ENCODE data around the gene ABHD4. TPM values are rescaled to one million over a fixed set of nuclear protein-coding genes. Genes with fewer than 3 reads are reported as not detected.
A peak's percentile ranks its signal among the peaks of the same experiment; 100 is the strongest.

ABHD4 gene
- total RNA-seq, 4 donors from 2014 or later, result 16.1 to 42.4 (median 31.9) TPM

GRCh38 chr14:22589096-22589839 is 8.8 kb upstream of the ABHD4 start, which contains the start of gene DAD1:
DAD1 (minus strand) TSS chr14:22589224; CDS start chr14:22589157, 67 bp downstream.
- WGBS, 2 donors, result 1 to 2% methylated on average over 28 to 44 of the region's 44 CpGs
- Histone ChIP-seq H3K4me1 (peaks cover 0 to 49% (median 9%) of the 10 kb centered on the region in 4 donors), H3K27ac (peak within 1 kb of the TSS; percentile 86 to 98 (median 93)), H3K9me3 (no peaks in the 10 kb centered on the region), H3K27me3 (no peaks in the 10 kb centered on the region), H3K4me3 (peak within 1 kb of the TSS; percentile 49 to 83 (median 67)), H3K36me3 (peaks cover 0 to 5% (median 0%) of the 10 kb centered on the region in 3 donors)
- TF ChIP-seq POLR2A (IDR thresholded peaks at IDR 0.05), result peak; percentile 74 to 86
- TF ChIP-seq EP300 (IDR thresholded peaks at IDR 0.05), result peak; percentile 95 to 96
- TF ChIP-seq, protein P1, sequence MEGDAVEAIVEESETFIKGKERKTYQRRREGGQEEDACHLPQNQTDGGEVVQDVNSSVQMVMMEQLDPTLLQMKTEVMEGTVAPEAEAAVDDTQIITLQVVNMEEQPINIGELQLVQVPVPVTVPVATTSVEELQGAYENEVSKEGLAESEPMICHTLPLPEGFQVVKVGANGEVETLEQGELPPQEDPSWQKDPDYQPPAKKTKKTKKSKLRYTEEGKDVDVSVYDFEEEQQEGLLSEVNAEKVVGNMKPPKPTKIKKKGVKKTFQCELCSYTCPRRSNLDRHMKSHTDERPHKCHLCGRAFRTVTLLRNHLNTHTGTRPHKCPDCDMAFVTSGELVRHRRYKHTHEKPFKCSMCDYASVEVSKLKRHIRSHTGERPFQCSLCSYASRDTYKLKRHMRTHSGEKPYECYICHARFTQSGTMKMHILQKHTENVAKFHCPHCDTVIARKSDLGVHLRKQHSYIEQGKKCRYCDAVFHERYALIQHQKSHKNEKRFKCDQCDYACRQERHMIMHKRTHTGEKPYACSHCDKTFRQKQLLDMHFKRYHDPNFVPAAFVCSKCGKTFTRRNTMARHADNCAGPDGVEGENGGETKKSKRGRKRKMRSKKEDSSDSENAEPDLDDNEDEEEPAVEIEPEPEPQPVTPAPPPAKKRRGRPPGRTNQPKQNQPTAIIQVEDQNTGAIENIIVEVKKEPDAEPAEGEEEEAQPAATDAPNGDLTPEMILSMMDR (IDR thresholded peaks at IDR 0.05), result no peak
- DNase-seq (ENCODE audit: low spot score in 2 of 2), result peak; percentile 97 to 99

DNA sequence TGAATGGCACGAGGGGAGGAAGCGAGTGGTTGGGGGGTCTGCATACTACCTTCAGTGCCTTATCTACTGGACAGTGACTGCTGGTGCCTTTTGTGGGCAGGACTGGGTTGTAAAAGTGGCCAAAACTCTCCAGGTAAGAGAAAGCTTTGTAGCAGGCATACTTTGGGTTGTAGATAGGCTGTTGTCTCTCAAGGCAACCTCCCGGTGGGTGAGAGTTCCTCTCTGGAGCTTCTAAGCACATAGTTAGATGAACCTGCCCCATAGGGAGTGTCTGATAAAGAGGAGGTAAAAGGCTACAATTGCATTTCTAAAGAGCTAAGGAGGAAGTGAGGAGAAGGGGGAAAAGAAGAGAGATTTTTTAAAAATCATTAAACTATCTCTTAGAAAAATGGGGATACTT is 4.9 kb upstream of the ABHD4 start:
- DNase-seq (ENCODE audit: low spot score in 2 of 2), result no peak
- TF ChIP-seq EP300 (IDR thresholded peaks at IDR 0.05), result no peak
- peaks cover 0 to 19% (median 2%) of the 10 kb centered on the region in 4 donors for H3K4me1 ChIP-seq
- no peak overlapping the region for H3K27ac ChIP-seq
- 54 to 56% methylated on average over 3 of the region's 3 CpGs for WGBS, 2 donors
- H3K36me3 ChIP-seq, result no peaks in the 10 kb centered on the region
- H3K4me3 ChIP-seq, result no peak overlapping the region
- H3K9me3 ChIP-seq, result no peaks in the 10 kb centered on the region
- H3K27me3 ChIP-seq, result no peaks in the 10 kb centered on the region

DNA sequence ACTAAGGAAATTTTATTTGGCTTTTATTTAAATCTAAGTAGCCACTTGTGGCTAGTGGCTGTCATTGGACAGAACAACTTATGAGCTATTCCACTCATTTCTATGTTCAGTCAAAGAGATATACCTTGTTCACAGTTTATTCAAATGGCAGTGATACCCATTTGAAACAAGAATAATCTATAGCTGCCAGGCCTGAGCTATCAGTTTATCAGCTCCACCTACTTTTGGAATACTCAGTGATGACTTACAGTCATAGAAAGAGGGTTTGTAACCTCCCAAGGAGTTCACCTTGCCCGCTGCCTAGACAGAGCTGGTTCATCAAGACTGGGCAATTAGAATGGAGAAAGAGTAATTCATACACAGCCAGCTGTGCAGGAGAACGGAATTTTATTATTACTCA is 4.5 kb upstream of the ABHD4 start:
- 72 to 76% methylated on average over 2 of the region's 2 CpGs for WGBS, 2 donors
- H3K4me3 ChIP-seq, result no peak overlapping the region
- H3K27ac ChIP-seq, result no peak overlapping the region
- no peaks in the 10 kb centered on the region for H3K36me3 ChIP-seq
- no peak for TF ChIP-seq POLR2A (IDR thresholded peaks at IDR 0.05)
- no peak for TF ChIP-seq EP300 (IDR thresholded peaks at IDR 0.05)
- TF ChIP-seq, protein P1 (IDR thresholded peaks at IDR 0.05), result no peak
- no peaks in the 10 kb centered on the region for H3K9me3 ChIP-seq
- no peak for DNase-seq (ENCODE audit: low spot score in 2 of 2)
- peaks cover 0 to 15% (median 1%) of the 10 kb centered on the region in 4 donors for H3K4me1 ChIP-seq
- no peaks in the 10 kb centered on the region for H3K27me3 ChIP-seq

GRCh38 chr14:22594156-22594716 is 3.9 kb upstream of the ABHD4 start:
- TF ChIP-seq, protein P1 (IDR thresholded peaks at IDR 0.05), result no peak
- TF ChIP-seq POLR2A (IDR thresholded peaks at IDR 0.05) (no peak), EP300 (IDR thresholded peaks at IDR 0.05) (no peak)
- no peak for DNase-seq (ENCODE audit: low spot score in 2 of 2)
- H3K27ac ChIP-seq, result no peak overlapping the region
- no peaks in the 10 kb centered on the region for H3K36me3 ChIP-seq
- H3K4me3 ChIP-seq, result no peak overlapping the region
- no peaks in the 10 kb centered on the region for H3K9me3 ChIP-seq
- peaks cover 0 to 21% (median 4%) of the 10 kb centered on the region in 4 donors for H3K4me1 ChIP-seq
- 70 to 77% methylated on average over 4 of the region's 4 CpGs for whole genome bisulfite sequencing, 2 donors
- no peaks in the 10 kb centered on the region for H3K27me3 ChIP-seq

DNA sequence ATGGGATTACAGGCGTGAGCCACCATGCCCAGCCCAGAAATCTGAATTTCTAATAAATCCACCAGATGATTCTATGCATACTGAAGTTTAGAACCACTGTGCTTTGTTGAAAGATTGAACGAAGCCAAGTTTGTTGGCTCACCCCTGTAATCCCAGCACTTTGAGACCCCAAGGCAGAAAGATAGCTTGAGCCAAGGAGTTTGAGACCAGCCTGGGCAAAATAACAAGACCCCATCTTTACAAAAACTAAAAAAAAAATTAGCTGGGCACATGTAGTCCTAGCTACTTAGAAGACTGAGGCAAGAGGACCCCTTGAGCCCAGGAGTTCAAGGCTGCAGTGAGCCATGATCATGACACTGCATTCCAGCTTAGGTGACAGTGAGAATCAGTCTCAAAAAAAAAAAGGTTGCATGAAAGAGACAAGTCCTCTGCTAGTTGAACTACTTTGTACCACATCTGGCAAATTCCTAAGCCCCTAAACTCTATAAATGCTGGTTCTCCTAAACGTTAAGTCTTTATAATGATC is 1.7 kb upstream of the ABHD4 start:
- Histone ChIP-seq H3K4me3 (no peak overlapping the region), H3K27ac (no peak overlapping the region), H3K4me1 (peaks cover 3 to 32% (median 12%) of the 10 kb centered on the region in 4 donors), H3K27me3 (no peaks in the 10 kb centered on the region), H3K9me3 (no peaks in the 10 kb centered on the region), H3K36me3 (peaks cover 0 to under 1% (median 0%) of the 10 kb centered on the region in 3 donors)
- no peak for TF ChIP-seq EP300 (IDR thresholded peaks at IDR 0.05)
- no peak for TF ChIP-seq POLR2A (IDR thresholded peaks at IDR 0.05)
- TF ChIP-seq, protein P1 (IDR thresholded peaks at IDR 0.05), result no peak
- WGBS, 2 donors, result 78 to 81% methylated on average over 3 of the region's 3 CpGs
- no peak for DNase-seq (ENCODE audit: low spot score in 2 of 2)
